Right lobe of liver (tissue), 6 donors: Measurements from ENCODE around the gene EIF4E. TPM values are rescaled to one million over a fixed set of nuclear protein-coding genes. Genes with fewer than 3 reads are reported as not detected.
A peak's percentile ranks its signal among the peaks of the same experiment; 100 is the strongest.

Source experiments
- ATAC-seq, 4 donors: fragments of 200-7000 bp; cut with Tn5 transposase; one replicate each; pipeline ENCODE4 v1.9.1; 2020; ENCODE audit warnings: mild to moderate bottlenecking in 4 of 4, moderate library complexity in 4 of 4
- DNase-seq, 3 donors: peaks; one replicate each; pipeline ENCODE4 v3.0.0-alpha.2; 2020
- H3K27ac ChIP-seq, 3 donors: fragments of 200-600 bp; one replicate each; pipeline ENCODE4 v1.8.0; 2022
- H3K27me3 ChIP-seq, 2 donors: fragments of 200-600 bp; one replicate each; pipeline ENCODE4 v1.8.0; 2022
- H3K36me3 ChIP-seq, 4 donors: fragments of 200-600 bp; sonication (generic) in 1 of 4; one replicate each; pipeline versions ENCODE4 v1.5.1 to v1.8.0; 2017 to 2022; ENCODE audit warnings: control low read depth in 1 of 4
- H3K4me1 ChIP-seq, 4 donors: fragments of 200-600 bp; sonication (generic) in 1 of 4; one replicate each; pipeline versions ENCODE4 v1.5.1 to v1.8.0; 2017 to 2022; ENCODE audit warnings: control low read depth in 1 of 4
- H3K4me3 ChIP-seq, 3 donors: fragments of 200-600 bp; one replicate each; pipeline ENCODE4 v1.8.0; 2022
- H3K9me3 ChIP-seq, 4 donors: fragments of 200-600 bp; sonication (generic) in 1 of 4; one replicate each; pipeline versions ENCODE4 v1.5.1 to v1.8.0; 2017 to 2022; ENCODE audit warnings: control low read depth in 1 of 4
- POLR2A ChIP-seq: fragments of 450-650 bp; IDR thresholded peaks from one replicate; pipeline ENCODE4 v1.6.1; 2017; ENCODE audit warnings: antibody characterized with exemption, mild to moderate bottlenecking
- WGBS: methylation state at CpG from one replicate; pipeline ENCODE4 v1.1.6; 2018; ENCODE audit warnings: low coverage, low lambda C conversion rate; ENCODE audit not compliant: insufficient coverage; ENCODE audit errors: missing lambda C conversion rate; 5-methylcytosine and 5-hydroxymethylcytosine counted together
- intact Hi-C, 2 donors: fragments of 100-400 bp; cut with DNase I; formaldehyde crosslinking; loops; one replicate each; pipeline versions ENCODE4 v1.11.2 to v1.14.1; 2022
- total RNA-seq, 6 experiments: library from RNA; depleted of rRNA in 2 of 6; stranded (reverse); fragments of >200 nt in 2 of 6; fragmentation: NEBNext Ultra II Directional in 3 of 6; extraction: Animal tissue kit (Norgen Biotek cat#: 25700) in 3 of 6; gene quantifications; one replicate each; pipeline versions ENCODE4 v1.1.0 to v1.2.4, GENCODE V29; 2016 to 2023
- TF ChIP-seq, protein P1 (sequence below), 4 donors: fragments of 200-600 bp in 3 of 4; fragments of 450-650 bp in 1 of 4; IDR thresholded peaks; one replicate each; pipeline versions ENCODE4 v1.5.1 to v1.8.0; 2016 to 2022; ENCODE audit warnings: antibody characterized with exemption in 4 of 4, mild to moderate bottlenecking in 2 of 4
- donor health status: DM: no; HTN: yes; CAD: no.
- donor health status: DM: no; HTN: no; CAD: no.
- donor health status: DM: no; HTN: no; CAD: no.
- donor health status: DM: no; HTN: yes; CAD: no.
- donor health status: DM: no; HTN: yes; CAD: no.

EIF4E gene
- total RNA-seq, 6 experiments from 2014 or later, result 28.4 to 48.8 (median 34.3) TPM

DNA sequence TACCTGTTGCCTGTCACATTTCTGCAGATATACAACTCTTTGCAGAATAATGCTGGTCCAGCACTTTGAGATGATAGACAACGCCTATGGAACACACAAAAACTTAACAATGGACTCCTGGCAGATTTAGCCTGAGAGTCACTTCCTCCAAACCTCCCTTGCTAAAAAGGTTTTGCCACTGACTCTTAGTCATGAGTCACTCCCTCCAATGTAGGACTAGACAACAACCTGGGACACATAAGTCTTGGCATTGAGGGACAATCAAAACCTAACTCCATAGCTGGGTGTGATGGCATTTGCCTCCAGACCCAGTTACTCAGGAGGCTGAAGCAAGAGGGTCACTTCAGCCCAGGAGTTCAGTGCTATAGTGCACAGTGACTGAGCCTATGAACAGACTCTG lies 22.0 kb upstream of the EIF4E start:
- DNase-seq, result no peak
- H3K4me3 ChIP-seq, result no peak overlapping the region
- intact Hi-C loops, result no loop called here
- ATAC-seq, result no peak
- H3K36me3 ChIP-seq, result no peaks in the 10 kb centered on the region
- no peaks in the 10 kb centered on the region for H3K27me3 ChIP-seq
- H3K27ac ChIP-seq, result no peak overlapping the region
- no peaks in the 10 kb centered on the region for H3K4me1 ChIP-seq
- whole genome bisulfite sequencing, result 79% methylated on average over 1 of the region's 1 CpG
- H3K9me3 ChIP-seq, result no peaks in the 10 kb centered on the region
- no peak for TF ChIP-seq POLR2A
- TF ChIP-seq, protein P1, sequence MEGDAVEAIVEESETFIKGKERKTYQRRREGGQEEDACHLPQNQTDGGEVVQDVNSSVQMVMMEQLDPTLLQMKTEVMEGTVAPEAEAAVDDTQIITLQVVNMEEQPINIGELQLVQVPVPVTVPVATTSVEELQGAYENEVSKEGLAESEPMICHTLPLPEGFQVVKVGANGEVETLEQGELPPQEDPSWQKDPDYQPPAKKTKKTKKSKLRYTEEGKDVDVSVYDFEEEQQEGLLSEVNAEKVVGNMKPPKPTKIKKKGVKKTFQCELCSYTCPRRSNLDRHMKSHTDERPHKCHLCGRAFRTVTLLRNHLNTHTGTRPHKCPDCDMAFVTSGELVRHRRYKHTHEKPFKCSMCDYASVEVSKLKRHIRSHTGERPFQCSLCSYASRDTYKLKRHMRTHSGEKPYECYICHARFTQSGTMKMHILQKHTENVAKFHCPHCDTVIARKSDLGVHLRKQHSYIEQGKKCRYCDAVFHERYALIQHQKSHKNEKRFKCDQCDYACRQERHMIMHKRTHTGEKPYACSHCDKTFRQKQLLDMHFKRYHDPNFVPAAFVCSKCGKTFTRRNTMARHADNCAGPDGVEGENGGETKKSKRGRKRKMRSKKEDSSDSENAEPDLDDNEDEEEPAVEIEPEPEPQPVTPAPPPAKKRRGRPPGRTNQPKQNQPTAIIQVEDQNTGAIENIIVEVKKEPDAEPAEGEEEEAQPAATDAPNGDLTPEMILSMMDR (IDR thresholded peaks at IDR 0.05), result no peak

DNA sequence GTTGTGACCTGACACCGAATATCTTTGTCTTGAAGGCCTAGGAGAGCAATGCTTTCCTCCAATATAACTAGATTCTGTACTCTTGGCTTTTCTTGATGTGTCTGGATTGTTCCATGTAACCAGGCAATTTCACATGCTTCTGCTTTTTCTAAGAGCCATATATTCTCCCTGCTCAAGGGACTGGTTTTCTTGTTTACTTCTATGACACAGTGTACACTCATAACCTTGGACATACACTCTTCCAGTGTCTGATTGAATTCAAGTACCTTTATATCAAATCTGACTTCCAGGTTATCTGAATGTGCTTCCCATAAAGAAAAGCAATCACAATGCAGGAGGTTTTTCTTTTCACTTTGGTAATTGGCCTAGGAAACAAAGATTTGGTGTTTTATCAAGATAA lies 17.4 kb upstream of the EIF4E start:
- no peak for ATAC-seq
- TF ChIP-seq, protein P1 (IDR thresholded peaks at IDR 0.05), result no peak
- TF ChIP-seq POLR2A, result no peak
- intact Hi-C loops, result no loop called here

DNA sequence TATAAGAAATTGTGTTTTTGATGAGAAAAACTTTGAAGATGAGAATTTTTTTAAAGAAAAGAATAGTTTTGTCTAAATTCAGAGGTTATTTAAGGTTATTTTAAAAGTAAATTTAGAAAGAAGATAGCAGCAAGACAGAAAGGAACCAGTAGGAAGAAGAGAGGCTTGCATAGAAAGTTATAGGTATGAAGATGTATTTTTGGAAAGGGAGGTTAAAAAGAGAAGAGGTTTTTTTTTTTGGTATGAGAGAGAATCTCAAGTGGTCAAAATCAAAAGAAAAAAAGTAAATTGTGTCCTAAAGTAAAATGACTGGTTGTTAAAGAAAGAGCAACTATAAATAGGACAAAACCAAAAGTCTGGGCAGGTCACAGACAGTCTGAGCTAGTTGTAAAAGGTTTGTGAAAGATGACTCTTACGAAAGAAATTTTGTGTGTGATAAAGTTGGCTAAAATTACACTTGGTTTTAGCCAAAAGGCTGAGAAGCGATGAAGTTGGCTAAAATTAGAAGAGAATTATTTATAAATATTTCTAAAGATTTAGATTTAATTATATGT lies 16.4 kb upstream of the EIF4E start:
- no peak for DNase-seq
- no peaks in the 10 kb centered on the region for H3K27me3 ChIP-seq
- no peak overlapping the region for H3K4me3 ChIP-seq
- H3K9me3 ChIP-seq, result no peaks in the 10 kb centered on the region
- no peak for TF ChIP-seq POLR2A
- TF ChIP-seq, protein P1 (IDR thresholded peaks at IDR 0.05), result no peak
- intact Hi-C loops, result no loop called here
- no peak for ATAC-seq
- H3K4me1 ChIP-seq, result no peaks in the 10 kb centered on the region
- 86% methylated on average over 2 of the region's 2 CpGs for WGBS
- no peaks in the 10 kb centered on the region for H3K36me3 ChIP-seq
- no peak overlapping the region for H3K27ac ChIP-seq

More for the DNA sequence above, 17.4 kb upstream of the EIF4E start:
- no peaks in the 10 kb centered on the region for H3K4me1 ChIP-seq
- H3K27ac ChIP-seq, result no peak overlapping the region
- no peaks in the 10 kb centered on the region for H3K27me3 ChIP-seq
- DNase-seq, result no peak
- 80% methylated on average over 1 of the region's 1 CpG for WGBS
- H3K4me3 ChIP-seq, result no peak overlapping the region
- H3K9me3 ChIP-seq, result no peaks in the 10 kb centered on the region
- H3K36me3 ChIP-seq, result no peaks in the 10 kb centered on the region

- intact Hi-C loops, result no loop called here
- Histone ChIP-seq H3K4me1 (no peaks in the 10 kb centered on the region), H3K9me3 (no peaks in the 10 kb centered on the region), H3K27ac (no peak overlapping the region), H3K4me3 (no peak overlapping the region), H3K36me3 (no peaks in the 10 kb centered on the region), H3K27me3 (no peaks in the 10 kb centered on the region)
- DNase-seq (no peak), ATAC-seq (peak; percentile 79 to 83 (median 81))
- WGBS, result 22% methylated on average over 2 of the region's 2 CpGs
- TF ChIP-seq POLR2A, result no peak
- TF ChIP-seq, protein P1 (IDR thresholded peaks at IDR 0.05), result peak; percentile 70 to 77 (median 73)
Observed at GRCh38 chr4:98939892-98940298, 11.0 kb upstream of the EIF4E start.

GRCh38 chr4:98939438-98939837 lies 10.5 kb upstream of the EIF4E start:
- Histone ChIP-seq H3K27ac (no peak overlapping the region), H3K9me3 (no peaks in the 10 kb centered on the region), H3K4me3 (no peak overlapping the region), H3K36me3 (no peaks in the 10 kb centered on the region), H3K4me1 (no peaks in the 10 kb centered on the region), H3K27me3 (no peaks in the 10 kb centered on the region)
- no peak for DNase-seq
- WGBS, result 71% methylated on average over 1 of the region's 1 CpG
- no peak for ATAC-seq
- no peak for TF ChIP-seq POLR2A
- TF ChIP-seq, protein P1 (IDR thresholded peaks at IDR 0.05), result no peak
- intact Hi-C loops, result no loop called here
